BLaER1 (cell line): Measurements from ENCODE around the gene PRR12.

Experiments used
- H3K27ac ChIP-seq: shearing (Covaris generic); formaldehyde crosslinking; 2 replicates; pipeline ENCODE4 v1.8.1; 2022
- H3K27me3 ChIP-seq: shearing (Covaris generic); formaldehyde crosslinking; 2 replicates; pipeline ENCODE4 v1.8.1; 2022
- H3K36me3 ChIP-seq: shearing (Covaris generic); formaldehyde crosslinking; 2 replicates; pipeline ENCODE4 v1.8.1; 2022
- H3K4me1 ChIP-seq: shearing (Covaris generic); formaldehyde crosslinking; 2 replicates; pipeline ENCODE4 v1.8.1; 2022
- H3K4me2 ChIP-seq: shearing (Covaris generic); formaldehyde crosslinking; 2 replicates; pipeline ENCODE4 v1.8.1; 2022
- H3K4me3 ChIP-seq: shearing (Covaris generic); formaldehyde crosslinking; 2 replicates; pipeline ENCODE4 v1.8.1; 2022
- H3K9ac ChIP-seq: shearing (Covaris generic); formaldehyde crosslinking; 2 replicates; pipeline ENCODE4 v1.8.1; 2022
- H3K9me3 ChIP-seq: shearing (Covaris generic); formaldehyde crosslinking; 2 replicates; pipeline ENCODE4 v1.8.1; 2022
- H4K20me1 ChIP-seq: shearing (Covaris generic); formaldehyde crosslinking; 2 replicates; pipeline ENCODE4 v1.8.1; 2022
- Cebpa-rat ChIP-seq: shearing (Covaris generic); IDR thresholded peaks from 2 replicates; pipeline ENCODE4 v1.8.1; 2022

PRR12 gene

DNA sequence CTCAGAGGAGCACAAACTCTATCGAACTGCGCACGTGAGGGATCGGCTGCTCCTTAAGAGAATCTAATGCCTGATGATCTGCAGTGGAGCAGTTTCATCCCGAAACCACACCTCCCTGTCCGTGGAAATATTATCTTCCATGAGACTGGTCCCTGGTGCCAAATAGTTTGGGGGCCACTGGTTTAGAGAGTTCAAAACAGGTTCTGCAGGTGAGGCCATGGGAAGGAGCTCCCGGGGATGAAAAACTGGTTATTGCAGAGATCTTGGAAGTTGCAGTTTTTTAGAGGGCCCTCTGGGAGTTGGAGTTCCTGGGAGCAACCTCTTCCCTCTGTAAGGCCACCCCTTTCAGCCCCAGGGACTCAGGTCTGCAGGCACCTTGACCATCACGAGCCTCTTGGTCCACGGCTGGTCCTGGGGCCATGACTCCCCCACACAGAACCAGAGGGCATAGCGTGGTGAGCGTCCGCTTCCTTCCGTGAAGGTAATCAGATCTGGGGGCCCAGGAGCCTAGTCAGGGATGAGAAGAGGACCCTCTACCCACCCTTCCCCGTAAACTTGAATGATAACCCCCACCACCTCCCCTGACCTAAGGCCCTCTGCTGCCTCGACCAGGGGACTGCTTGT lies 69.5 kb downstream of the PRR12 start:
- Histone ChIP-seq H3K27ac (no peak overlapping the region), H3K36me3 (peaks cover 78% of the 10 kb centered on the region), H3K4me2 (no peak overlapping the region), H3K4me3 (no peak overlapping the region), H3K27me3 (no peaks in the 10 kb centered on the region), H3K4me1 (peaks cover 12% of the 10 kb centered on the region), H4K20me1 (peaks cover 77% of the 10 kb centered on the region), H3K9me3 (no peaks in the 10 kb centered on the region), H3K9ac (no peak overlapping the region)
- no peak for TF ChIP-seq Cebpa-rat

DNA sequence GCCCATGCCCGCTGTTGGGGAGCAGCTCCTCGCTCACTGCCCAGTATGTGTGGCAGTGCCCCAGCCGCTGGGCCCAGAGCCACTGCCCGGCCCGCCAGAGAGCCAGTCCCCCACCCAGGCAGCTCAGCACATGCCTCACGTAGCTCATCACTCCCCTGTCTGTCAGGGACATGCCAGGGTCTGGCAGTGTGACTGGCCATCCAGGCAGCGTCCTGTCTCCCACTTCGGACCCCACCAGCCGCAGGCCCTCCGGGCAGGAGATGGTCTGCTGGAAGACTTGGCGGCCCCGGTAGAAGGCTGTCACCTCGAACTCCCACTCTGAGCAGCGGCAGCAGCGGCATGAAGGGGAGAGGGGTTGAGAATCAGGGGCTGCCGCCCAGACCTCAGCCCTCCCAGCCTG lies 71.0 kb downstream of the PRR12 start:
- Histone ChIP-seq H3K4me1 (peaks cover 21% of the 10 kb centered on the region), H4K20me1 (peaks cover 63% of the 10 kb centered on the region), H3K4me2 (no peak overlapping the region), H3K27ac (no peak overlapping the region), H3K4me3 (no peak overlapping the region), H3K9ac (0 out of 2 replicates have a peak overlapping the region, but pooled peaks have one; percentile 93), H3K9me3 (no peaks in the 10 kb centered on the region), H3K27me3 (no peaks in the 10 kb centered on the region), H3K36me3 (peaks cover 63% of the 10 kb centered on the region)
- no peak for TF ChIP-seq Cebpa-rat

DNA sequence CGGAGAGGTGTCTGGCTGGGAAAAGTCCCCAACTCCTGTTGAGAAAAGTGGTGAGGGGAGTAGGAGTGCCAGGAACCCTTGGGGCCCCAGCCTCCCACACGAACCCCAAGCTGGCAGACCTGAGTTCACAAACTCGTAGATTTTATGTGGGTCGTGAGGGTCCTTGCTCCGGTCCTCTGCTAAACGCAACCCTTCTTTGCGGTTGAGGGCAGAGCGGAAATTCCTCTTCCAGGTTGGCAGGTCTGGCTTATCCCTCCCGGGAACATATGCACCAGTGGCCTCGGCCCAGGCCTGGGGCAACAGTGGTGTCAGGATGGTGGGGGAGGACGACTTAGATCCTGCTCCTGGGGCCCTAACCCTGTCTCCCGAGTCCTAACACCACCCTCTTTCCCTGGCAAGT lies 72.2 kb downstream of the PRR12 start:
- Histone ChIP-seq H3K9me3 (no peaks in the 10 kb centered on the region), H3K4me3 (peak overlapping the region; percentile 72; the same call in 1 of the 2 replicates), H3K9ac (peak overlapping the region; percentile 93), H3K27me3 (no peaks in the 10 kb centered on the region), H3K36me3 (peaks cover 61% of the 10 kb centered on the region), H3K4me1 (peaks cover 27% of the 10 kb centered on the region), H4K20me1 (peaks cover 63% of the 10 kb centered on the region), H3K27ac (no peak overlapping the region), H3K4me2 (peak overlapping the region; percentile 93)
- TF ChIP-seq Cebpa-rat, result no peak

DNA sequence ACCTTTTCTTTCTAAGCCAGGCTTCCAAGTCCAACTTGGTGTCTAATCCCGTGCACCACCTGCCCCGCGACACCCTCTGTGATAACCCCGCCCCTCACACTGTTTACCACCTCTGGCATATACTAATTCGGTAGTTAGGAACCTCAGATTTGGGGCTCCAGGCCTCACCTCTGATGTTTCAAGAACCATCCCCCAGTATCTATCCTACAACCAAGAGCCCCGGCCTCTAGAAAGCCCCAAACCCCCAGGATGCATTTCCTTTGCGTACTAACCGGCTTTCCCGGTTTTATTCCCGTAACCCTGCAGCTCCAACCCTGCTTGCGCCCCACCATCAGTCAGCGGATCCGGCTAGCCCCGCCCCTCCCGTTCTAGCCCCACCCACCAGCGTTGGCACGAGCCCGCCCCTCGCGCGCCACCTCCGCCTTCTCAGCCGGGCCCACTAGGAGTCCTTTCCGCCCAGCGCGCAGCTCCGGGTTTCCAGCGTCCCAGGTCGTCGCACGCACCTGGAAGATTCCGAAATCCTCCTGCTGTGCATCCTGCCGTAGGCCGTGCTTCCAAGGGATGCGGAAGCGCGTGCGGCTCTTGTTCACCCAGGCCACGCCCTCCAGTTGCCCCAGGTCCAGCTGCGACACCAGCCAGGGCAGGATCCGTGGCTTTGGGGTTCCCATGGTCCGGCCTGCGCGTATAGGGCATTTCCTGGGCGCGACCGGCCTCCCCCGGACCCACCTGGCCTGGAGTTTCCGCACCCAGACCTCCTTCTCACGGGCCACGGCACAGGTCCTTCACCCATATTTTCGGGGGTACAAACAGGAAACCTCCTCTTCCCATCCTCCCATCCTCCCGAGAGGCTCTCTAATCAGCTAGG lies 73.4 kb downstream of the PRR12 start:
- Histone ChIP-seq H3K4me2 (peak overlapping the region; percentile 93), H3K27me3 (no peaks in the 10 kb centered on the region), H3K9ac (peak overlapping the region; percentile 93), H3K4me3 (peak overlapping the region; percentile 72), H3K27ac (peak overlapping the region; percentile 82), H3K4me1 (peaks cover 27% of the 10 kb centered on the region), H3K36me3 (peaks cover 61% of the 10 kb centered on the region), H3K9me3 (no peaks in the 10 kb centered on the region), H4K20me1 (peaks cover 55% of the 10 kb centered on the region)
- no peak for TF ChIP-seq Cebpa-rat

GRCh38 chr19:49665036-49665350 lies 74.0 kb downstream of the PRR12 start:
- Histone ChIP-seq H3K4me3 (peak overlapping the region; percentile 72), H3K4me2 (peak overlapping the region; percentile 93), H3K9ac (peak overlapping the region; percentile 93), H3K27me3 (no peaks in the 10 kb centered on the region), H3K4me1 (peaks cover 27% of the 10 kb centered on the region), H3K9me3 (no peaks in the 10 kb centered on the region), H3K36me3 (peaks cover 61% of the 10 kb centered on the region), H3K27ac (peak overlapping the region; percentile 82), H4K20me1 (peaks cover 50% of the 10 kb centered on the region)
- no peak for TF ChIP-seq Cebpa-rat

DNA sequence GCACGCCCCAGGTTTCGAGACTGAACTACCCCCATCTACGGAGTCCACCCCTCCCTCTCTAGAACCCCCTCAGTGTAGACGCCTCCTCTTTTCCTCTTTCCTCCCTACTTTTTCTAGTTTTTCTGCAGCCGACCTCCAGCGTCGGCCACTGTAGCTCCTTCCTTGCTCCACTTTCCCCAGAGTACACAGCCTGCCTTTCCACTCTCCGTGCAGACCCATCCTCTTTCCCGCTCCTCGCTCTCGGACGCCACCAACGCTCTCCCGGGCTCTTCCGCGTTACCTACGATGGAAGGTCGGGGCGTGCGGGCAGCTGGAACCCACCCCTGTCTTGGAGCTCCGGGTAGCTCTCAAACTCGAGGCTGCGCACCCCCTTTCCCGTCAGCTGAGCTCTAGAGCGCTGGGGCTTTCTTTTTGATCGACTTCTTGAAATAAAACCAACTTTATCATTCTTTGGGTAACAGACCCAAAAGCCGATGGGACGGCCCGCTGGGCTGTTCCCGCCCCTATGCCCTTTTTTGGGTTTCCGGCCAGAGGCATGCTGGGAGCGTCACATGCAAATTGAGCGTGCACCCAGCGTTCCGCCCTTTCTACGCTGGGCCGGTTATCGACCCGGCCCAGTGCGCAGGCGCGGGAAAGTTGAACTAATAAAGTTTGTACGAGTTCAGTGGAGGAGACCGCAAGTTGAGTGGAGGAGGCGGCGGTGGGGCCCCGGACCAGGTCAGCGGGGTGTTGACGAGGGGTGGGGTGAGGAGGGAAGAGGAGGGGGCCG lies 74.6 kb downstream of the PRR12 start, which contains the start of the genes BCL2L12 and IRF3:
TSS of gene BCL2L12 (plus strand) at position 583 of the 769 bp plus-strand sequence. CDS start 760 bp downstream, outside the sequence.
TSS of gene IRF3 (minus strand) at position 507 of the 769 bp plus-strand sequence. CDS start 1,019 bp downstream, outside the sequence.
- TF ChIP-seq Cebpa-rat, result no peak
- H3K4me3 ChIP-seq, result peak within 1 kb of the TSS; percentile 72
- H3K36me3 ChIP-seq, result peaks cover 61% of the 10 kb centered on the region
- H4K20me1 ChIP-seq, result peaks cover 45% of the 10 kb centered on the region
- no peaks in the 10 kb centered on the region for H3K9me3 ChIP-seq
- H3K4me2 ChIP-seq, result peak within 1 kb of the TSS; percentile 99
- H3K27ac ChIP-seq, result peak within 1 kb of the TSS; percentile 82
- H3K4me1 ChIP-seq, result peaks cover 27% of the 10 kb centered on the region
- peak within 1 kb of the TSS; percentile 93 for H3K9ac ChIP-seq
- H3K27me3 ChIP-seq, result no peaks in the 10 kb centered on the region

DNA sequence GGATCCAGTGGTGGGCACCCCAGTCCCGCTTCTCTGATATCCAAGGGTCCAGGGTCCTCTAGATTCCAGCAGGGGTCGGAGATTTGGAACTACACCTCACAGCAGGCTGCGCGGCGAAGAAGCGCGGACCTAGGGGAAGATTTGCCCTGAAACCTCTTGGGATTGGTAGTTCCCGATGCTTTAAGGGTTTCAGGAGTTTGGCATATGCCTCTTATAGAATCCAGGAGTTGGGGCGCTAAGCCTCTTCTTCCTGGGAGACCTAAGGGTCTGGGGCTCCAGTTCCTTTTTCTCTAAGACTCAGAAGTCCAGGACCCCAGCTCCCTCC lies 75.1 kb downstream of the PRR12 start:
- Histone ChIP-seq H3K27ac (peak overlapping the region; percentile 82), H3K36me3 (peaks cover 61% of the 10 kb centered on the region), H3K4me2 (peak overlapping the region; percentile 99), H3K27me3 (no peaks in the 10 kb centered on the region), H4K20me1 (peaks cover 40% of the 10 kb centered on the region), H3K4me1 (peaks cover 27% of the 10 kb centered on the region), H3K9ac (peak overlapping the region; percentile 93), H3K4me3 (peak overlapping the region; percentile 72), H3K9me3 (no peaks in the 10 kb centered on the region)
- no peak for TF ChIP-seq Cebpa-rat

DNA sequence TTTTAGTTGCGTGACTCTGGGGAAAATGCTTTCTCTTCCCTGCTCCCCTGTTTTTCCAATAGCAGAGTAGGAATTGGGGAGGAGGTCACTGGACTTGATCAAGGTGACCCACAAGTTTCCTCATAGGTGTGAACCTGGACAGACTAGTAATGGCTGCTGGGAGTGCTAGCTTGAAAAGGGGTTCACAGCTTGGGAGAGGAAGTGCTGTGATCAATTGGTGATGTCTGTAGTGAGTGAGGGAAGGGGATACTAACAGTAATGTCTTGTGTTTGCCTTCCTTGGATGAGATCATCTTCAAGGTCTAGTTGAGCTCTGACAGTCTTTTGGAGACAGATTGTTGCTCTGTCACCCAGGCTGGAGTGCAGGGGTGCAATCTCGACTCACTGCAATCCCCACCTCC lies 76.5 kb downstream of the PRR12 start:
- H3K27ac ChIP-seq, result no peak overlapping the region
- no peaks in the 10 kb centered on the region for H3K9me3 ChIP-seq
- no peak overlapping the region for H3K4me3 ChIP-seq
- peak overlapping the region; percentile 99 for H3K4me2 ChIP-seq
- H3K9ac ChIP-seq, result peak overlapping the region; percentile 93; the same call in 1 of the 2 replicates
- peaks cover 26% of the 10 kb centered on the region for H4K20me1 ChIP-seq
- no peak for TF ChIP-seq Cebpa-rat
- peaks cover 54% of the 10 kb centered on the region for H3K36me3 ChIP-seq
- peaks cover 38% of the 10 kb centered on the region for H3K4me1 ChIP-seq
- no peaks in the 10 kb centered on the region for H3K27me3 ChIP-seq

DNA sequence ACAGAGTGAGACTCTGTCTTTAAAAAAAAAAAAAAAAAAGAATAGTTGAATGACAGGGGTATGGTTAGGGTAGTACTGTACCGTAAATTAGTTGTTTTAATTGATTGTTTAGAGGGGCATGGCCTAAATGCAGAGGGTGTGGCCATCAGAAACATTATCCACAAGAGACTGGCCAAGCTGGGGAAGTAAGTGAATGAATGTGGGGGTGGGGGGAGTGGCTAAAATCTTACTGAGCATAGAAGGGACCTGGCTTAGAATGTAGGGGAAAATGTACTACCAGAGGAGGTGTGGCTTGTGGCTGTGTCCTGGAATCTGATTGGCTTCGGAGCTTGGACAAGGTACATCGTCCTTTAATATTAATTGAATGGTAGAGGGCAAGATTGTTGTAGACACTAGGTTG lies 78.5 kb downstream of the PRR12 start:
- no peak overlapping the region for H3K4me2 ChIP-seq
- H3K27me3 ChIP-seq, result no peaks in the 10 kb centered on the region
- H3K9ac ChIP-seq, result no peak overlapping the region
- H3K9me3 ChIP-seq, result no peaks in the 10 kb centered on the region
- H3K27ac ChIP-seq, result no peak overlapping the region
- H4K20me1 ChIP-seq, result peaks cover 8% of the 10 kb centered on the region
- peaks cover 53% of the 10 kb centered on the region for H3K36me3 ChIP-seq
- no peak overlapping the region for H3K4me3 ChIP-seq
- TF ChIP-seq Cebpa-rat, result no peak
- peaks cover 39% of the 10 kb centered on the region for H3K4me1 ChIP-seq
